H9 (cell line): Measurements from ENCODE around the gene SSX3. TPM values are rescaled to one million over a fixed set of nuclear protein-coding genes. Genes with fewer than 3 reads are reported as not detected.
"Not testable (repeated sequence)": the region's sequence is repeated elsewhere in the genome, so short reads cannot be mapped to it uniquely, and the experiment has no call there.

Experiments used
- DNase-seq: peaks from one replicate; pipeline ENCODE4 v3.0.0-alpha.2; 2017
- H2AFZ ChIP-seq: one replicate; pipeline ENCODE4 v1.6.1; 2013; ENCODE audit warnings: mild to moderate bottlenecking, low read length, control low read depth, moderate library complexity
- H2AK5ac ChIP-seq: 2 replicates; pipeline ENCODE4 v1.6.1; 2013; ENCODE audit warnings: low read length, control low read depth, mixed read lengths; ENCODE audit not compliant: insufficient read length
- H2BK120ac ChIP-seq: one replicate; pipeline ENCODE4 v1.6.1; 2013; ENCODE audit warnings: low read depth, mild to moderate bottlenecking, low read length, control low read depth, inconsistent platforms; ENCODE audit not compliant: poor library complexity, severe bottlenecking
- H2BK12ac ChIP-seq: 2 replicates; pipeline ENCODE4 v1.6.1; 2013; ENCODE audit warnings: low read length, control low read depth, mixed read lengths, low read depth; ENCODE audit not compliant: insufficient read length
- H2BK15ac ChIP-seq: 2 replicates; pipeline ENCODE4 v1.6.1; 2013; ENCODE audit warnings: low read depth, low read length, control low read depth
- H2BK20ac ChIP-seq: one replicate; pipeline ENCODE4 v1.6.1; 2013; ENCODE audit warnings: low read depth, mild to moderate bottlenecking, low read length, control low read depth, inconsistent platforms; ENCODE audit not compliant: poor library complexity, severe bottlenecking
- H2BK5ac ChIP-seq: 2 replicates; pipeline ENCODE4 v1.6.1; 2013; ENCODE audit warnings: low read length, control low read depth, mixed read lengths; ENCODE audit not compliant: insufficient read length
- H3K14ac ChIP-seq: 2 replicates; pipeline ENCODE4 v1.6.1; 2013; ENCODE audit warnings: low read length, control low read depth; ENCODE audit not compliant: insufficient read depth
- H3K18ac ChIP-seq: 2 replicates; pipeline ENCODE4 v1.6.1; 2013; ENCODE audit warnings: low read depth, mild to moderate bottlenecking, mixed read lengths, low read length, control low read depth; ENCODE audit not compliant: insufficient read length
- H3K23ac ChIP-seq: 2 replicates; pipeline ENCODE4 v1.6.1; 2013; ENCODE audit warnings: low read length, control low read depth, mixed read lengths, low read depth; ENCODE audit not compliant: insufficient read length
- H3K23me2 ChIP-seq: 2 replicates; pipeline ENCODE4 v1.6.1; 2013; ENCODE audit warnings: low read depth, mild to moderate bottlenecking, mixed read lengths, low read length, control low read depth; ENCODE audit not compliant: insufficient read length, poor library complexity, severe bottlenecking
- H3K27ac ChIP-seq: 2 replicates; pipeline ENCODE4 v1.5.1; 2013; ENCODE audit warnings: low read length, control low read depth, mixed read lengths, low read depth; ENCODE audit not compliant: insufficient read length
- H3K27me3 ChIP-seq: 2 replicates; pipeline ENCODE4 v1.6.1; 2013; ENCODE audit warnings: low read length, control low read depth, inconsistent platforms; ENCODE audit not compliant: insufficient read depth
- H3K4ac ChIP-seq: 2 replicates; pipeline ENCODE4 v1.6.1; 2013; ENCODE audit warnings: low read depth, mild to moderate bottlenecking, control low read depth, inconsistent platforms, low read length, moderate library complexity
- H3K4me1 ChIP-seq: 2 replicates; pipeline ENCODE4 v1.6.1; 2013; ENCODE audit warnings: low read length, control low read depth, inconsistent platforms; ENCODE audit not compliant: insufficient read depth
- H3K4me2 ChIP-seq: 2 replicates; pipeline ENCODE4 v1.6.1; 2013; ENCODE audit warnings: low read length, control low read depth, mixed read lengths; ENCODE audit not compliant: insufficient read length, insufficient read depth
- H3K56ac ChIP-seq: 2 replicates; pipeline ENCODE4 v1.6.1; 2013; ENCODE audit warnings: low read depth, mild to moderate bottlenecking, mixed read lengths, low read length, control low read depth; ENCODE audit not compliant: insufficient read length
- H3K79me1 ChIP-seq: 2 replicates; pipeline ENCODE4 v1.6.1; 2013; ENCODE audit warnings: low read depth, mild to moderate bottlenecking, moderate library complexity, low read length, control low read depth, inconsistent platforms; ENCODE audit not compliant: insufficient read depth, poor library complexity, severe bottlenecking
- H3K79me2 ChIP-seq: 2 replicates; pipeline ENCODE4 v1.6.1; 2013; ENCODE audit warnings: low read length, control low read depth, inconsistent platforms; ENCODE audit not compliant: insufficient read depth
- H3K9ac ChIP-seq: 2 replicates; pipeline ENCODE4 v1.6.1; 2013; ENCODE audit warnings: low read length, control low read depth, mixed read lengths; ENCODE audit not compliant: insufficient read length; ENCODE audit errors: extremely low read depth
- H3K9me3 ChIP-seq: one replicate; pipeline ENCODE4 v1.6.1; 2013; ENCODE audit warnings: low read depth, low read length, inconsistent platforms; ENCODE audit not compliant: control insufficient read depth
- H3T11ph ChIP-seq: one replicate; pipeline ENCODE4 v1.6.1; 2013; ENCODE audit warnings: mild to moderate bottlenecking, low read length, control low read depth, inconsistent platforms
- H4K20me1 ChIP-seq: one replicate; pipeline ENCODE4 v1.6.1; 2013; ENCODE audit not compliant: control insufficient read depth, insufficient read length, insufficient read depth
- H4K5ac ChIP-seq: 2 replicates; pipeline ENCODE4 v1.6.1; 2013; ENCODE audit warnings: low read depth, mild to moderate bottlenecking, mixed read lengths, low read length, control low read depth; ENCODE audit not compliant: insufficient read length
- H4K8ac ChIP-seq: replicated peaks from 2 replicates; pipeline ENCODE4 v1.6.1; 2013; ENCODE audit warnings: low read length, control low read depth, mixed read lengths, low read depth; ENCODE audit not compliant: insufficient read length
- H4K91ac ChIP-seq: 2 replicates; pipeline ENCODE4 v1.6.1; 2013; ENCODE audit warnings: low read depth, mild to moderate bottlenecking, moderate library complexity, mixed read lengths, low read length, control low read depth; ENCODE audit not compliant: insufficient read length
- H3K27ac Mint-ChIP-seq, 3 experiments: 2 replicates in 2 of 3; 3 replicates in 1 of 3; pipeline ENCODE4 v1.8.0; 2020 to 2021; ENCODE audit warnings: mixed read lengths in 3 of 3, mild to moderate bottlenecking in 1 of 3, moderate library complexity in 1 of 3
- H3K27me3 Mint-ChIP-seq: 2 replicates; pipeline ENCODE4 v1.8.0; 2021; ENCODE audit warnings: low read depth, mild to moderate bottlenecking, moderate library complexity, mixed read lengths
- H3K36me3 Mint-ChIP-seq, 3 experiments: 2 replicates in 2 of 3; 3 replicates in 1 of 3; pipeline ENCODE4 v1.8.0; 2020 to 2021; ENCODE audit warnings: low read depth in 3 of 3, mixed read lengths in 3 of 3; ENCODE audit not compliant: insufficient read depth in 1 of 3
- H3K4me1 Mint-ChIP-seq, 2 experiments: 2 replicates each; pipeline ENCODE4 v1.8.0; 2020; ENCODE audit warnings: mixed read lengths in 2 of 2
- H3K4me3 Mint-ChIP-seq, 2 experiments: 2 replicates in 1 of 2; 3 replicates in 1 of 2; pipeline ENCODE4 v1.8.0; 2020 to 2021; ENCODE audit warnings: mild to moderate bottlenecking in 2 of 2, mixed read lengths in 2 of 2, moderate library complexity in 1 of 2
- H3K9me3 Mint-ChIP-seq, 2 experiments: 2 replicates in 1 of 2; 3 replicates in 1 of 2; pipeline ENCODE4 v1.8.0; 2020; ENCODE audit warnings: mild to moderate bottlenecking in 2 of 2, mixed read lengths in 2 of 2, moderate library complexity in 1 of 2
- WGBS: extraction: QIAGEN DNeasy Blood & Tissue Kit; methylation state at CpG from one replicate; pipeline ENCODE4 v1.1.7; 2013; ENCODE audit warnings: missing lambda C conversion rate, low lambda C conversion rate, mixed read lengths; ENCODE audit not compliant: insufficient read length; ENCODE audit errors: extremely low coverage; 5-methylcytosine and 5-hydroxymethylcytosine counted together
- total RNA-seq: library from RNA; stranded (reverse); gene quantifications from 2 replicates; pipeline ENCODE4 v1.2.1, GENCODE V29; 2021

SSX3 gene
- total RNA-seq, 1 experiment from 2014 or later, result not detected

DNA sequence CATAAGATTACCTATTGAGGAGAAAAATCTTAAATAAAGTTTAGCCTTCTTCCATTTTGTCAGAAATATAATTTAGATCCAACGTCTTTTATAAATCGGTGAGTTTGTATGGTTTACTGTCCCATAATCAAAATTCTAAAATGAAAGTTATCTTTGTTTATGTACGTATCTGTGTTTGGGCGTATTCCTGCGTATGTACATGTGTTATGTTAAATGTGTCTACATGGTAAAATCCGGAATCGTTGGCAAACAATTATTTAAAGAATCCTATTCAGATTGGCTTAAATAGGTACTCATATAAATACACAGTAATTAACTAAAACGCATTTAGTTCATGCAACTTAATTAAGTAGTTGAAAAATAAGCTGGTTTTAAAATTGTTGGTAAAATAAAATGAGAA is 13.9 kb upstream of the SSX3 start:
- H3K4me3 Mint-ChIP-seq, DNase-seq, H3K4me1 ChIP-seq, H2BK15ac ChIP-seq, H3K27ac ChIP-seq, H3K79me2 ChIP-seq, H2BK120ac ChIP-seq, H3K79me1 ChIP-seq, H2BK12ac ChIP-seq, H3K18ac ChIP-seq, H3K9me3 ChIP-seq, H4K20me1 ChIP-seq, H4K91ac ChIP-seq, H2BK20ac ChIP-seq, H3K56ac ChIP-seq, H3K36me3 Mint-ChIP-seq, H3K4me1 Mint-ChIP-seq, H2AK5ac ChIP-seq, H2BK5ac ChIP-seq, H3K23ac ChIP-seq, H3T11ph ChIP-seq, H3K27me3 ChIP-seq, H3K4me2 ChIP-seq, H3K9ac ChIP-seq, H3K27ac Mint-ChIP-seq, H4K5ac ChIP-seq, H3K14ac ChIP-seq, H4K8ac ChIP-seq, H3K4ac ChIP-seq, H2AFZ ChIP-seq, H3K23me2 ChIP-seq, H3K27me3 Mint-ChIP-seq: not testable (repeated sequence)
- peaks cover 12 to 14% of the 10 kb centered on the region in 2 experiments; a peak in 4 of 5 replicates for H3K9me3 Mint-ChIP-seq
- WGBS, result no CpG with 5 or more reads among the region's 8 CpGs

DNA sequence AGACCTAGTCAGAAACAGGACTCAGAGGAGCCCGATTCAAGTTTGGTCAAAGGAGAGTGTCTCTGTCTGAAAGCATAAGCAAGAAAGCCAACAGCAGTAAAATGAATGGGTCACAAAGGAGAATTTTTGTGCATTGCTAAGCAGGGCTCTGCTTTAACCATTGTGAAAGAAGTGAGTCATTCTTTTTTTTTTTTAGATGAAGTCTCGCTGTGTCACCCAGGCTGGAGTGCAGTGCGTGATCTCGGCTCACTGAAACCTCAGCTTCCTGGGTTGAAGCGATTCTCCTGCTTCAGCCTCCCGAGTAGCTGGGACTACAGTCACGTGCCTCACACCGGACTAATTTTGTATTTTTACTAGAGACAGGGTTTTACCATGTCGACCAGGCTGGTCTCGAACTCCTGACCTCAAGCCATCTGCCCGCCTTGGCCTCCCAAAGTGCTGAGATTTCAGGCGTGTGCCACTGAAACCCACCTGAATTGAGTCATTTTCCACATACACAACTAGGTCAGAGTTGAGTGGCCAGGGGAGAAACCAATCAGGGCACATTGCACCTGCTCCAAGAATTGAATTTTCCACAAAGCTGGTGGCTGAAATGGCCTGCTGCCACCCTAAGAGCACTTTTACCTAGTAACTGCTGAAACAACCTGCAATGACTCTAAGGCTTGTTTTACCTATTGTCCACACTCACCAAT is 11.4 kb upstream of the SSX3 start:
- not testable (repeated sequence) for H3K36me3 Mint-ChIP-seq, H4K91ac ChIP-seq, H3K27me3 ChIP-seq, H3K4me2 ChIP-seq, H2BK12ac ChIP-seq, H3K4me1 Mint-ChIP-seq, H3K79me1 ChIP-seq, H3K23me2 ChIP-seq, H3K4ac ChIP-seq, H4K20me1 ChIP-seq, H3K27ac Mint-ChIP-seq, H2AFZ ChIP-seq, H3K9ac ChIP-seq, H4K5ac ChIP-seq, DNase-seq, H3K4me3 Mint-ChIP-seq, H2BK20ac ChIP-seq, H3K27ac ChIP-seq, H3K23ac ChIP-seq, H3K27me3 Mint-ChIP-seq, H3K9me3 ChIP-seq, H3K4me1 ChIP-seq, H2BK15ac ChIP-seq, H4K8ac ChIP-seq, H3T11ph ChIP-seq, H2BK120ac ChIP-seq, H2BK5ac ChIP-seq, H3K56ac ChIP-seq, H2AK5ac ChIP-seq, H3K18ac ChIP-seq, H3K79me2 ChIP-seq, H3K14ac ChIP-seq
- H3K9me3 Mint-ChIP-seq, result peaks cover 26 to 27% of the 10 kb centered on the region in 2 experiments
- no CpG with 5 or more reads among the region's 12 CpGs for WGBS
